T-cell (primary cell): ENCODE measurements around the gene SLC22A3. TPM values are rescaled to one million over a fixed set of nuclear protein-coding genes. Genes with fewer than 3 reads are reported as not detected.

Experiments used
- ATAC-seq, 4 experiments: fragments of 200-7000 bp in 3 of 4; fragments of 150-1000 bp in 1 of 4; cut with Tn5 transposase; replicated peaks in 1 of 4; 1 replicate in 3 of 4; 2 replicates in 1 of 4; pipeline ENCODE4 v1.10.0; 2021; ENCODE audit warnings: moderate library complexity in 3 of 4, mild to moderate bottlenecking in 2 of 4, moderate number of reproducible peaks in 1 of 4
- CTCF ChIA-PET, 2 donors: fragments of 300-600 bp; sonication (Branson Sonifier 250); formaldehyde crosslinking; loops; one replicate each; lab custom pipeline; 2022; ENCODE audit warnings: antibody characterized with exemption in 2 of 2; lab: Charles Lee
- POLR2A ChIA-PET, 2 donors: fragments of 300-600 bp; sonication (Branson Sonifier 250); formaldehyde crosslinking; loops; one replicate each; lab custom pipeline; 2022; ENCODE audit warnings: antibody characterized with exemption in 2 of 2; lab: Charles Lee
- DNase-seq, 35 experiments: peaks; one replicate each; pipeline versions ENCODE4 v3.0.0 to v3.0.0-alpha.2; 2013 to 2023
- H3K27ac ChIP-seq: one replicate; pipeline ENCODE4 v1.5.1; 2013; ENCODE audit warnings: low read length
- H3K27me3 ChIP-seq, 2 experiments: replicated peaks in 1 of 2; 1 replicate in 1 of 2; 2 replicates in 1 of 2; pipeline versions ENCODE4 v1.6.1 to v1.7.0; 2013; ENCODE audit warnings: low read length in 1 of 2, mixed read lengths in 1 of 2; ENCODE audit not compliant: control insufficient read depth in 2 of 2, insufficient read depth in 2 of 2; ENCODE audit errors: extremely low read depth in 1 of 2
- H3K36me3 ChIP-seq, 2 donors: 1 replicate in 1 of 2; 2 replicates in 1 of 2; pipeline versions ENCODE4 v1.6.1 to v1.7.0; 2013; ENCODE audit warnings: low read length in 1 of 2; ENCODE audit not compliant: control insufficient read depth in 2 of 2, insufficient read depth in 1 of 2; ENCODE audit errors: extremely low read depth in 1 of 2
- H3K4me1 ChIP-seq, 2 experiments: 1 replicate in 1 of 2; 2 replicates in 1 of 2; pipeline versions ENCODE4 v1.6.1 to v1.7.0; 2013; ENCODE audit warnings: low read length in 2 of 2, mixed read lengths in 1 of 2; ENCODE audit not compliant: insufficient read depth in 2 of 2, control insufficient read depth in 1 of 2; ENCODE audit errors: extremely low read depth in 1 of 2
- H3K4me3 ChIP-seq, 2 donors: 1 replicate in 1 of 2; 2 replicates in 1 of 2; pipeline versions ENCODE4 v1.5.1 to v1.7.0; 2013; ENCODE audit warnings: mild to moderate bottlenecking in 2 of 2, low read length in 1 of 2, moderate library complexity in 1 of 2; ENCODE audit not compliant: control insufficient read depth in 1 of 2; ENCODE audit errors: extremely low read depth in 1 of 2
- H3K9me3 ChIP-seq: 2 replicates; pipeline ENCODE4 v1.7.0; 2013
- H3K27ac Mint-ChIP-seq, 2 donors: one replicate each; pipeline ENCODE4 v1.8.0; 2020 to 2021; ENCODE audit warnings: mild to moderate bottlenecking in 2 of 2, mixed read lengths in 2 of 2
- H3K27me3 Mint-ChIP-seq, 2 donors: one replicate each; pipeline ENCODE4 v1.8.0; 2021 to 2022; ENCODE audit warnings: mixed read lengths in 2 of 2
- H3K36me3 Mint-ChIP-seq: one replicate; pipeline ENCODE4 v1.8.0; 2021; ENCODE audit warnings: mixed read lengths
- H3K4me1 Mint-ChIP-seq, 3 donors: one replicate each; pipeline ENCODE4 v1.8.0; 2020 to 2022; ENCODE audit warnings: mixed read lengths in 3 of 3, mild to moderate bottlenecking in 1 of 3
- H3K4me3 Mint-ChIP-seq, 3 donors: one replicate each; pipeline ENCODE4 v1.8.0; 2020 to 2022; ENCODE audit warnings: mild to moderate bottlenecking in 3 of 3, mixed read lengths in 3 of 3, moderate library complexity in 3 of 3
- H3K9me3 Mint-ChIP-seq, 3 donors: one replicate each; pipeline ENCODE4 v1.8.0; 2020 to 2022; ENCODE audit warnings: mixed read lengths in 3 of 3
- WGBS: methylation state at CpG from one replicate; pipeline ENCODE4 v1.1.5; 2013; ENCODE audit warnings: missing lambda C conversion rate; ENCODE audit not compliant: insufficient coverage; 5-methylcytosine and 5-hydroxymethylcytosine counted together
- total RNA-seq, 35 experiments: library from RNA in 6 of 35; stranded (reverse) in 6 of 35; fragments of 120-200 nt in 1 of 35; gene quantifications; one replicate each; pipeline versions ENCODE4 v1.2.1 to v1.2.4 and lab custom pipeline; 2013 to 2026

SLC22A3 gene
- total RNA-seq, 5 donors from 2014 or later (not counting 1 experiment from before 2014, with no cell fraction given), result 0.13 to 0.29 (median 0.21) TPM; not detected in 1

GRCh38 chr6:160412993-160413392 is 64.8 kb downstream of the SLC22A3 start:
- Mint-ChIP-seq H3K27me3 (peaks cover 10 to 27% of the 10 kb centered on the region in 2 donors), H3K4me3 (no peak overlapping the region), H3K36me3 (no peaks in the 10 kb centered on the region), H3K4me1 (no peaks in the 10 kb centered on the region), H3K27ac (no peak overlapping the region), H3K9me3 (no peaks in the 10 kb centered on the region)
- WGBS, result no CpG with 5 or more reads among the region's 2 CpGs
- Histone ChIP-seq H3K36me3 (no peaks in the 10 kb centered on the region), H3K9me3 (no peaks in the 10 kb centered on the region), H3K27me3 (peaks cover 0 to 5% of the 10 kb centered on the region in 2 experiments), H3K4me3 (no peak overlapping the region), H3K4me1 (no peaks in the 10 kb centered on the region), H3K27ac (no peak overlapping the region)
- no peak for ATAC-seq
- no peak for DNase-seq
- CTCF ChIA-PET, result no interaction called here
- POLR2A ChIA-PET, result no interaction called here

- WGBS, result 100% methylated on average over 1 of the region's 1 CpG
- Mint-ChIP-seq H3K27ac (no peak overlapping the region), H3K36me3 (no peaks in the 10 kb centered on the region), H3K9me3 (no peaks in the 10 kb centered on the region), H3K27me3 (peaks cover 11 to 36% of the 10 kb centered on the region in 2 donors), H3K4me3 (no peak overlapping the region), H3K4me1 (no peaks in the 10 kb centered on the region)
- DNase-seq (no peak), ATAC-seq (no peak)
- Histone ChIP-seq H3K4me3 (no peak overlapping the region), H3K27ac (no peak overlapping the region), H3K27me3 (peaks cover 0 to 10% of the 10 kb centered on the region in 2 experiments), H3K36me3 (no peaks in the 10 kb centered on the region), H3K4me1 (no peaks in the 10 kb centered on the region), H3K9me3 (no peaks in the 10 kb centered on the region)
- POLR2A ChIA-PET, result no interaction called here
- CTCF ChIA-PET, result no interaction called here
Measured at GRCh38 chr6:160417146-160417545, 69.0 kb downstream of the SLC22A3 start.

- ChIA-PET POLR2A (no interaction called here), CTCF (interaction anchor here in 1 of 2 donors (0.7 kb wide), 1 partner anchor 279 kb away, joined by 3 read pairs; no protein-coding TSS in a partner anchor)
- Mint-ChIP-seq H3K9me3 (no peaks in the 10 kb centered on the region), H3K36me3 (no peaks in the 10 kb centered on the region), H3K27ac (no peak overlapping the region), H3K27me3 (peaks cover 11 to 36% of the 10 kb centered on the region in 2 donors), H3K4me1 (no peaks in the 10 kb centered on the region), H3K4me3 (no peak overlapping the region)
- Histone ChIP-seq H3K27ac (no peak overlapping the region), H3K27me3 (peaks cover 0 to 10% of the 10 kb centered on the region in 2 experiments), H3K4me1 (no peaks in the 10 kb centered on the region), H3K36me3 (no peaks in the 10 kb centered on the region), H3K9me3 (no peaks in the 10 kb centered on the region), H3K4me3 (no peak overlapping the region)
- DNase-seq (no peak), ATAC-seq (no peak)
Measured at GRCh38 chr6:160417550-160417949, 69.4 kb downstream of the SLC22A3 start.

GRCh38 chr6:160418370-160418769 is 70.2 kb downstream of the SLC22A3 start:
- POLR2A ChIA-PET, result no interaction called here

GRCh38 chr6:160419488-160419887 is 71.3 kb downstream of the SLC22A3 start:
- H3K27ac Mint-ChIP-seq, result no peak overlapping the region
- H3K4me3 Mint-ChIP-seq, result no peak overlapping the region
- Histone ChIP-seq H3K9me3 (no peaks in the 10 kb centered on the region), H3K4me1 (no peaks in the 10 kb centered on the region), H3K27me3 (peaks cover 0 to 10% of the 10 kb centered on the region in 2 experiments), H3K27ac (no peak overlapping the region), H3K4me3 (no peak overlapping the region), H3K36me3 (no peaks in the 10 kb centered on the region)
- ATAC-seq (no peak), DNase-seq (no peak)
- no CpG with 5 or more reads among the region's 1 CpG for WGBS
- H3K36me3 Mint-ChIP-seq, result no peaks in the 10 kb centered on the region
- H3K4me1 Mint-ChIP-seq, result no peaks in the 10 kb centered on the region
- ChIA-PET POLR2A (no interaction called here), CTCF (no interaction called here)
- H3K9me3 Mint-ChIP-seq, result no peaks in the 10 kb centered on the region
- H3K27me3 Mint-ChIP-seq, result peaks cover 5 to 28% of the 10 kb centered on the region in 2 donors

More at GRCh38 chr6:160418370-160418769, 70.2 kb downstream of the SLC22A3 start:
- Mint-ChIP-seq H3K4me1 (no peaks in the 10 kb centered on the region), H3K9me3 (no peaks in the 10 kb centered on the region), H3K27ac (no peak overlapping the region), H3K36me3 (no peaks in the 10 kb centered on the region), H3K4me3 (no peak overlapping the region), H3K27me3 (peaks cover 10 to 36% of the 10 kb centered on the region in 2 donors)
- CTCF ChIA-PET, result interaction anchor here in 1 of 2 donors (0.7 kb wide), 1 partner anchor 280 kb away, joined by 3 read pairs; no protein-coding TSS in a partner anchor
- no peaks in the 10 kb centered on the region for H3K4me1 ChIP-seq
- WGBS, result 100% methylated on average over 2 of the region's 3 CpGs
- no peaks in the 10 kb centered on the region for H3K9me3 ChIP-seq
- H3K27me3 ChIP-seq, result peaks cover 0 to 10% of the 10 kb centered on the region in 2 experiments
- no peak overlapping the region for H3K4me3 ChIP-seq
- H3K27ac ChIP-seq, result no peak overlapping the region
- H3K36me3 ChIP-seq, result no peaks in the 10 kb centered on the region
- DNase-seq (no peak), ATAC-seq (no peak)

GRCh38 chr6:160420253-160420968 is 72.2 kb downstream of the SLC22A3 start:
- no peak for ATAC-seq
- H3K4me1 ChIP-seq, result no peaks in the 10 kb centered on the region
- H3K36me3 ChIP-seq, result no peaks in the 10 kb centered on the region
- no peak overlapping the region for H3K27ac ChIP-seq
- ChIA-PET CTCF (no interaction called here), POLR2A (no interaction called here)
- H3K27me3 Mint-ChIP-seq, result peaks cover 5 to 23% of the 10 kb centered on the region in 2 donors
- H3K4me3 ChIP-seq, result no peak overlapping the region
- 90% methylated on average over 8 of the region's 9 CpGs for WGBS
- H3K4me1 Mint-ChIP-seq, result no peaks in the 10 kb centered on the region
- DNase-seq, result no peak
- H3K36me3 Mint-ChIP-seq, result no peaks in the 10 kb centered on the region
- H3K4me3 Mint-ChIP-seq, result no peak overlapping the region
- H3K9me3 Mint-ChIP-seq, result no peaks in the 10 kb centered on the region
- no peaks in the 10 kb centered on the region for H3K9me3 ChIP-seq
- H3K27me3 ChIP-seq, result peaks cover 0 to 10% of the 10 kb centered on the region in 2 experiments
- H3K27ac Mint-ChIP-seq, result no peak overlapping the region
